Heart left ventricle (tissue), 16 donors: ENCODE results near the gene KCNG2. TPM values are rescaled to one million over a fixed set of nuclear protein-coding genes. Genes with fewer than 3 reads are reported as not detected.
A peak's percentile ranks its signal among the peaks of the same experiment; 100 is the strongest.

Source experiments
- ATAC-seq, 4 donors: fragments of 200-7000 bp; cut with Tn5 transposase; one replicate each; pipeline ENCODE4 v1.9.1; 2020 to 2022; ENCODE audit warnings: moderate library complexity in 4 of 4, mild to moderate bottlenecking in 3 of 4, moderate number of reproducible peaks in 1 of 4
- DNase-seq, 5 donors: peaks; one replicate each; pipeline ENCODE4 v3.0.0-alpha.2; 2020
- H3K27ac ChIP-seq, 12 donors: fragments of 200-600 bp; sonication (generic) in 4 of 12; one replicate each; pipeline versions ENCODE4 v1.5.0 to v1.8.0; 2016 to 2022; ENCODE audit warnings: mild to moderate bottlenecking in 2 of 12
- H3K27me3 ChIP-seq, 9 donors: fragments of 200-600 bp; sonication (generic) in 2 of 9; one replicate each; pipeline versions ENCODE4 v1.5.1 to v1.8.0; 2016 to 2022; ENCODE audit warnings: mild to moderate bottlenecking in 3 of 9
- H3K36me3 ChIP-seq, 9 donors: fragments of 200-600 bp; sonication (generic) in 2 of 9; one replicate each; pipeline versions ENCODE4 v1.5.0 to v1.8.0; 2018 to 2022; ENCODE audit warnings: mild to moderate bottlenecking in 2 of 9
- H3K4me1 ChIP-seq, 12 donors: fragments of 200-600 bp; sonication (generic) in 4 of 12; one replicate each; pipeline versions ENCODE4 v1.5.0 to v1.8.0; 2016 to 2022; ENCODE audit warnings: mild to moderate bottlenecking in 3 of 12
- H3K4me3 ChIP-seq, 12 donors: fragments of 200-600 bp; sonication (generic) in 4 of 12; one replicate each; pipeline versions ENCODE4 v1.5.0 to v1.8.0; 2017 to 2022; ENCODE audit warnings: mild to moderate bottlenecking in 9 of 12, moderate library complexity in 4 of 12
- H3K9me3 ChIP-seq, 12 donors: fragments of 200-600 bp; sonication (generic) in 4 of 12; one replicate each; pipeline versions ENCODE4 v1.5.0 to v1.8.0; 2016 to 2022; ENCODE audit warnings: mild to moderate bottlenecking in 1 of 12
- CTCF ChIP-seq, 12 donors: fragments of 200-600 bp; sonication (generic) in 4 of 12; IDR thresholded peaks; one replicate each; pipeline versions ENCODE4 v1.5.0 to v1.8.0; 2018 to 2022; ENCODE audit warnings: antibody characterized with exemption in 12 of 12, mild to moderate bottlenecking in 5 of 12
- POLR2A ChIP-seq, 2 donors: fragments of 450-650 bp; IDR thresholded peaks; one replicate each; pipeline ENCODE4 v1.6.1; 2017; ENCODE audit warnings: antibody characterized with exemption in 2 of 2, mild to moderate bottlenecking in 2 of 2, moderate library complexity in 2 of 2
- WGBS, 4 donors: extraction: QIAGEN DNeasy Blood & Tissue Kit in 2 of 4; methylation state at CpG; one replicate each; pipeline versions ENCODE4 v1.1.5 to v1.1.7; 2013 to 2018; 5-methylcytosine and 5-hydroxymethylcytosine counted together
- intact Hi-C, 10 donors: fragments of 100-400 bp; cut with DNase I; formaldehyde crosslinking; loops; one replicate each; pipeline versions ENCODE4 v1.11.1 to v1.14.2; 2022
- polyA plus RNA-seq, 2 donors: library from polyadenylated mRNA; stranded (reverse); fragments of 200-250 nt; gene quantifications; one replicate each; pipeline ENCODE4 v1.2.3, GENCODE V29; 2013
- total RNA-seq, 9 donors: library from RNA; depleted of rRNA in 2 of 9; stranded (reverse); fragments of >200 nt in 2 of 9; fragmentation: NEBNext Ultra II Directional in 3 of 9; extraction: Animal tissue kit (Norgen Biotek cat#: 25700) in 3 of 9; gene quantifications; one replicate each; pipeline versions ENCODE4 v1.1.0 to v1.2.4, GENCODE V29; 2016 to 2023
- donor health status: ischemic (EF 13 %, LVEDD 7.1; RV severe dilation, severe dysfunction).
- donor health status: healthy with polysubstance abuse.
- donor health status: DM: no; HTN: yes; CAD: no.
- donor health status: DM: no; HTN: no; CAD: no.
- donor health status: ischemic (EF 25% LVEDD 6.9; RV normal size, moderate dysfunction).
- donor health status: ischemic (EF 25% LVEDD 5.7; RV mildly dilated, moderate dysfunction).
- donor health status: healthy.
- donor health status: DM: yes; HTN: yes; CAD: no.
- donor health status: ischemic (EF 35%, LVEDD 5.7; RV mildly dilated, moderate dysfunction).
- donor health status: nonischemic (EF 11% LVEDD 7.7; RV severe dilation, severe dysfunction).
- donor health status: DM: yes; HTN: yes; CAD: no.
- donor health status: PGD.
- donor health status: ischemic (EF 29% LVEDD 5.4; RV normal size, mild dysfunction).
- donor health status: nonischemic (EF 23%, LVEDD 6.1; RV moderate dilation, normal function).

KCNG2 gene
- total and polyA plus RNA-seq, 11 donors: 0.07 to 1.5 (median 0.18) TPM; not detected in 8

- 25 to 34% (median 29%) methylated on average over 11 to 21 of the region's 21 CpGs for WGBS, 4 donors
- intact Hi-C loops: loop anchor here in 1 of 10 donors (10.0 kb wide), 1 partner anchor 178 kb away; no protein-coding TSS in a partner anchor
- peaks cover 23 to 65% (median 39%) of the 10 kb centered on the region in 9 donors for H3K27me3 ChIP-seq
- H3K4me1 ChIP-seq: peaks cover 5 to 38% (median 11%) of the 10 kb centered on the region in 12 donors
- H3K36me3 ChIP-seq: no peaks in the 10 kb centered on the region
- no peaks in the 10 kb centered on the region for H3K9me3 ChIP-seq
- TF ChIP-seq CTCF (IDR thresholded peaks at IDR 0.05) (no peak), POLR2A (IDR thresholded peaks at IDR 0.05) (no peak)
- ATAC-seq (peak in 3 of 4 donors; percentile 22 to 60 (median 40)), DNase-seq (peak in 3 of 5 donors; percentile 39 to 49 (median 43))
- H3K27ac ChIP-seq: no peak overlapping the region
- peak overlapping the region in 1 of 12 donors; percentile 46 for H3K4me3 ChIP-seq
Observed at GRCh38 chr18:79796531-79797405, 970 bp upstream of the KCNG2 start.

- ATAC-seq (no peak), DNase-seq (peak in 2 of 5 donors; percentile 2 to 64)
- intact Hi-C loops: loop anchor here in 1 of 10 donors (10.0 kb wide), 1 partner anchor 176 kb away; no protein-coding TSS in a partner anchor
- 1% methylated on average over 78 of the region's 78 CpGs; no CpG with 5 or more reads in 2 of the 4 donors for WGBS, 4 donors
- Histone ChIP-seq H3K4me1 (peaks cover 5 to 26% (median 9%) of the 10 kb centered on the region in 12 donors), H3K9me3 (no peaks in the 10 kb centered on the region), H3K4me3 (peak overlapping the region; percentile 21 to 58 (median 36)), H3K27me3 (peaks cover 23 to 53% (median 38%) of the 10 kb centered on the region in 9 donors), H3K36me3 (no peaks in the 10 kb centered on the region), H3K27ac (no peak overlapping the region)
- TF ChIP-seq POLR2A (IDR thresholded peaks at IDR 0.05) (no peak), CTCF (IDR thresholded peaks at IDR 0.05) (no peak)
Observed at GRCh38 chr18:79798346-79798998, 734 bp downstream of the KCNG2 start.

- H3K4me3 ChIP-seq: peak overlapping the region in 9 of 12 donors; percentile 26 to 58 (median 39)
- intact Hi-C loops: loop anchor here in 1 of 10 donors (10.0 kb wide), 1 partner anchor 176 kb away; no protein-coding TSS in a partner anchor
- H3K4me1 ChIP-seq: peaks cover 5 to 26% (median 9%) of the 10 kb centered on the region in 12 donors
- no peak overlapping the region for H3K27ac ChIP-seq
- H3K9me3 ChIP-seq: no peaks in the 10 kb centered on the region
- 6 to 17% (median 8%) methylated on average over 4 to 14 of the region's 14 CpGs for WGBS, 4 donors
- peaks cover 23 to 53% (median 38%) of the 10 kb centered on the region in 9 donors for H3K27me3 ChIP-seq
- no peak for TF ChIP-seq CTCF (IDR thresholded peaks at IDR 0.05)
- TF ChIP-seq POLR2A (IDR thresholded peaks at IDR 0.05): no peak
- no peaks in the 10 kb centered on the region for H3K36me3 ChIP-seq
- peak in 1 of 5 donors; percentile 11 for DNase-seq
- ATAC-seq: no peak
Observed at GRCh38 chr18:79798999-79799370, 1.2 kb downstream of the KCNG2 start.
